HepG2 (cell line): ENCODE data around the gene MEPCE. TPM values are rescaled to one million over a fixed set of nuclear protein-coding genes. Genes with fewer than 3 reads are reported as not detected.

Source experiments
- ARID3A ChIP-seq: IDR thresholded peaks from 2 replicates; pipeline ENCODE4 v1.6.1; 2012; ENCODE audit warnings: low read depth, low read length, improper control_type of control experiment
- BRD4 ChIP-seq: sonication (generic); formaldehyde crosslinking; IDR thresholded peaks from 2 replicates; pipeline ENCODE4 v1.4.0; 2020; ENCODE audit warnings: missing genetic modification reagents
- CENPT ChIP-seq: sonication (generic); formaldehyde crosslinking; IDR thresholded peaks from 2 replicates; pipeline ENCODE4 v1.8.0; 2022; ENCODE audit warnings: low read depth, mild to moderate bottlenecking, moderate library complexity, missing genetic modification reagents
- CENPX ChIP-seq: sonication (generic); formaldehyde crosslinking; IDR thresholded peaks from 2 replicates; pipeline ENCODE4 v1.9.0; 2021; ENCODE audit warnings: mild to moderate bottlenecking, missing genetic modification reagents, moderate library complexity
- ETS1 ChIP-seq: sonication (generic); formaldehyde crosslinking; IDR thresholded peaks from 2 replicates; pipeline ENCODE4 v1.4.0; 2020; ENCODE audit warnings: missing genetic modification reagents
- GLI4 ChIP-seq: sonication (generic); formaldehyde crosslinking; IDR thresholded peaks from 2 replicates; pipeline ENCODE4 v1.5.1; 2020; ENCODE audit warnings: missing genetic modification reagents, mild to moderate bottlenecking, moderate library complexity, borderline replicate concordance
- HNF1B ChIP-seq: sonication (generic); formaldehyde crosslinking; IDR thresholded peaks from 2 replicates; pipeline ENCODE4 v1.5.1; 2020; ENCODE audit warnings: mild to moderate bottlenecking, moderate library complexity, missing genetic modification reagents
- PAWR ChIP-seq: sonication (generic); formaldehyde crosslinking; IDR thresholded peaks from 2 replicates; pipeline ENCODE4 v1.4.0; 2020; ENCODE audit warnings: missing genetic modification reagents, mild to moderate bottlenecking, borderline replicate concordance
- PRDM10 ChIP-seq: sonication (generic); formaldehyde crosslinking; IDR thresholded peaks from 2 replicates; pipeline ENCODE4 v1.4.0; 2020; ENCODE audit warnings: low read depth, missing genetic modification reagents
- SRY ChIP-seq: sonication (generic); formaldehyde crosslinking; IDR thresholded peaks from 2 replicates; pipeline ENCODE4 v1.8.0; 2022; ENCODE audit warnings: mild to moderate bottlenecking, missing genetic modification reagents
- TMF1 ChIP-seq: sonication (generic); formaldehyde crosslinking; IDR thresholded peaks from 2 replicates; pipeline ENCODE4 v1.8.1; 2022; ENCODE audit warnings: low read depth, missing genetic modification reagents
- ZNF142 ChIP-seq: sonication (generic); formaldehyde crosslinking; IDR thresholded peaks from 2 replicates; pipeline ENCODE4 v1.4.0; 2020; ENCODE audit warnings: missing genetic modification reagents
- ZNF816 ChIP-seq: sonication (generic); formaldehyde crosslinking; IDR thresholded peaks from 2 replicates; pipeline ENCODE4 v1.8.0; 2022; ENCODE audit warnings: missing genetic modification reagents, mild to moderate bottlenecking, borderline replicate concordance
- polyA plus RNA-seq, 8 experiments: library from polyadenylated mRNA; depleted of rRNA in 3 of 8; stranded (reverse) in 7 of 8; unstranded in 1 of 8; fragments of >200 nt; fragmentation: Illumina TruSeq in 4 of 8; extraction: Trizol in 4 of 8; gene quantifications; 2 replicates each; pipeline versions ENCODE4 v1.2.1 to v1.2.3, GENCODE V29; 2011 to 2016; ENCODE audit warnings: low read depth in 4 of 8, missing spikeins in 1 of 8, mixed read lengths in 1 of 8; ENCODE audit not compliant: insufficient read depth in 1 of 8
- total RNA-seq, 5 experiments: library from RNA; depleted of rRNA; stranded (reverse); fragments of >200 nt; fragmentation: Illumina TruSeq; extraction: Trizol; gene quantifications; 2 replicates each; pipeline ENCODE4 v1.2.3, GENCODE V29; 2016; ENCODE audit warnings: low read depth in 1 of 5

MEPCE gene
- total and polyA plus RNA-seq, 2 of the 13 experiments (the other 11 are each of a cell fraction or from before 2014, with no cell fraction given): 12.3 to 26.0 TPM

GRCh38 chr7:100428199-100428966 lies 1.2 kb upstream of the MEPCE start, which contains the start of gene ZCWPW1 (continued):
- TF ChIP-seq ZNF142 (CRISPR knock-in tag) (0 out of 2 replicates have a peak, but pooled peaks have one; percentile 20), PAWR (CRISPR knock-in tag) (no peak), TMF1 (CRISPR knock-in tag) (peak; percentile 94), CENPX (no peak), ARID3A (peak; percentile 13; the same call in 1 of the 2 replicates), HNF1B (CRISPR knock-in tag) (peak; percentile 76; the same call in 1 of the 2 replicates), ETS1 (CRISPR knock-in tag) (peak; percentile 26; the same call in 1 of the 2 replicates), CENPT (CRISPR knock-in tag) (peak; percentile 81; the same call in 1 of the 2 replicates), ZNF816 (CRISPR knock-in tag) (peak; percentile 95; the same call in 1 of the 2 replicates), PRDM10 (no peak; the same call in 1 of the 2 replicates), BRD4 (peak; percentile 75; the same call in 1 of the 2 replicates), GLI4 (no peak), SRY (CRISPR knock-in tag) (no peak)
